HEK293T (cell line): Measurements from ENCODE around the gene ZNF532.
"Not testable (repeated sequence)": the region's sequence is repeated elsewhere in the genome, so short reads cannot be mapped to it uniquely, and the experiment has no call there.

Experiments used
- ARNT ChIP-seq: fragments of 450-650 bp; IDR thresholded peaks from 2 replicates; pipeline ENCODE4 v1.6.1; 2017; ENCODE audit warnings: mild to moderate bottlenecking
- BHLHE40 ChIP-seq: fragments of 450-650 bp; IDR thresholded peaks from 2 replicates; pipeline ENCODE4 v1.6.1; 2016; ENCODE audit warnings: mild to moderate bottlenecking, moderate library complexity, borderline replicate concordance
- ELF4 ChIP-seq: fragments of 450-650 bp; IDR thresholded peaks from 2 replicates; pipeline ENCODE4 v1.6.1; 2017; ENCODE audit warnings: antibody characterized with exemption
- FOXA1 ChIP-seq: fragments of 450-650 bp; IDR thresholded peaks from 2 replicates; pipeline ENCODE4 v1.6.1; 2016; ENCODE audit warnings: mild to moderate bottlenecking
- FOXK2 ChIP-seq: fragments of 450-650 bp; IDR thresholded peaks from 2 replicates; pipeline ENCODE4 v1.6.1; 2016; ENCODE audit warnings: mild to moderate bottlenecking
- FOXM1 ChIP-seq: fragments of 450-650 bp; IDR thresholded peaks from 2 replicates; pipeline ENCODE4 v1.6.1; 2017; ENCODE audit warnings: mild to moderate bottlenecking, borderline replicate concordance
- L3MBTL2 ChIP-seq: fragments of 450-650 bp; conservative IDR thresholded peaks from 2 replicates; pipeline ENCODE4 v1.6.1; 2016; ENCODE audit warnings: mild to moderate bottlenecking
- LEF1 ChIP-seq: fragments of 450-650 bp; IDR thresholded peaks from 2 replicates; pipeline ENCODE4 v1.6.1; 2017; ENCODE audit warnings: mild to moderate bottlenecking, borderline replicate concordance
- NFRKB ChIP-seq: fragments of 450-650 bp; IDR thresholded peaks from 2 replicates; pipeline ENCODE4 v1.6.1; 2016; ENCODE audit warnings: mild to moderate bottlenecking, moderate library complexity
- SP1 ChIP-seq: fragments of 450-650 bp; IDR thresholded peaks from 2 replicates; pipeline ENCODE4 v1.6.1; 2017
- SUZ12 ChIP-seq: fragments of 450-650 bp; IDR thresholded peaks from 2 replicates; pipeline ENCODE4 v1.6.1; 2016; ENCODE audit warnings: mild to moderate bottlenecking
- TARDBP ChIP-seq: fragments of 450-650 bp; IDR thresholded peaks from 2 replicates; pipeline ENCODE4 v1.6.1; 2016
- ZNF384 ChIP-seq: fragments of 450-650 bp; IDR thresholded peaks from 2 replicates; pipeline ENCODE4 v1.6.1; 2016
- TF ChIP-seq, protein P1 (sequence below): fragments of 450-650 bp; IDR thresholded peaks from 2 replicates; pipeline ENCODE4 v1.6.1; 2016

DNA sequence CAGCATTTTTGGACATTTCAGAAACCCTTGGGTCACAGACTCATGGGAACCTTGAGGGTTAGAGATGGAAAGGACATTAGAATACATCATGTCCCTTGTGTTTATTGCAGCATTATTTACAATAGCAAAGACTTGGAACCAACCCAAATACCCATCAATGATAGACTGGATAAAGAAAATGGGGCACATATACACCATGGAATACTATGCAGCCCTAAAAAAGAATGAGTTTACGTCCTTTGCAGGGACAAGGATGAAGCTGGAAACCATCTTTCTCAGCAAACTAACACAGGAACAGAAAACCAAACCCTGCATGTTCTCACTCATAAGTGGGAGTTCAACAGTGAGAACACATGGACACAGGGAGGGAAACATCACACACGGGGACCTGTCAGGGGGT lies 160.9 kb downstream of the ZNF532 start:
- not testable (repeated sequence) for TF ChIP-seq ARNT, ZNF384, LEF1, SP1, TARDBP, L3MBTL2, FOXM1, SUZ12, ELF4, NFRKB, BHLHE40, FOXA1, FOXK2
- TF ChIP-seq, protein P1, sequence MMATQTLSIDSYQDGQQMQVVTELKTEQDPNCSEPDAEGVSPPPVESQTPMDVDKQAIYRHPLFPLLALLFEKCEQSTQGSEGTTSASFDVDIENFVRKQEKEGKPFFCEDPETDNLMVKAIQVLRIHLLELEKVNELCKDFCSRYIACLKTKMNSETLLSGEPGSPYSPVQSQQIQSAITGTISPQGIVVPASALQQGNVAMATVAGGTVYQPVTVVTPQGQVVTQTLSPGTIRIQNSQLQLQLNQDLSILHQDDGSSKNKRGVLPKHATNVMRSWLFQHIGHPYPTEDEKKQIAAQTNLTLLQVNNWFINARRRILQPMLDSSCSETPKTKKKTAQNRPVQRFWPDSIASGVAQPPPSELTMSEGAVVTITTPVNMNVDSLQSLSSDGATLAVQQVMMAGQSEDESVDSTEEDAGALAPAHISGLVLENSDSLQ, result not testable (repeated sequence)
